HG03442 (cell line): ENCODE results near the gene IGFL2.
"Not testable (repeated sequence)": the region's sequence is repeated elsewhere in the genome, so short reads cannot be mapped to it uniquely, and the experiment has no call there.

ENCODE experiments used
- ATAC-seq: cut with Tn5 transposase; IDR thresholded peaks from one replicate; pipeline ENCODE4 v1.9.1; 2021; ENCODE audit warnings: mild to moderate bottlenecking, moderate library complexity; ENCODE audit not compliant: unreplicated experiment

IGFL2 gene

GRCh38 chr19:46206682-46207081, 58.6 kb downstream of the IGFL2 start:
- ATAC-seq: no peak

- not testable (repeated sequence) for ATAC-seq
These were observed 59.8 kb downstream of the IGFL2 start for GRCh38 chr19:46207858-46208257.

- ATAC-seq: no peak
These were observed 61.0 kb downstream of the IGFL2 start for GRCh38 chr19:46209051-46209450.

GRCh38 chr19:46209472-46209871, 61.4 kb downstream of the IGFL2 start:
- ATAC-seq: no peak

- no peak for ATAC-seq
These were observed 62.6 kb downstream of the IGFL2 start for GRCh38 chr19:46210669-46211068.
